H9 (cell line): ENCODE data around the gene STK17B. TPM values are rescaled to one million over a fixed set of nuclear protein-coding genes. Genes with fewer than 3 reads are reported as not detected.

Experiments
- DNase-seq: peaks from one replicate; pipeline ENCODE4 v3.0.0-alpha.2; 2017
- H2AFZ ChIP-seq: one replicate; pipeline ENCODE4 v1.6.1; 2013; ENCODE audit warnings: mild to moderate bottlenecking, low read length, control low read depth, moderate library complexity
- H2AK5ac ChIP-seq: 2 replicates; pipeline ENCODE4 v1.6.1; 2013; ENCODE audit warnings: low read length, control low read depth, mixed read lengths; ENCODE audit not compliant: insufficient read length
- H2BK120ac ChIP-seq: one replicate; pipeline ENCODE4 v1.6.1; 2013; ENCODE audit warnings: low read depth, mild to moderate bottlenecking, low read length, control low read depth, inconsistent platforms; ENCODE audit not compliant: poor library complexity, severe bottlenecking
- H2BK12ac ChIP-seq: 2 replicates; pipeline ENCODE4 v1.6.1; 2013; ENCODE audit warnings: low read length, control low read depth, mixed read lengths, low read depth; ENCODE audit not compliant: insufficient read length
- H2BK15ac ChIP-seq: 2 replicates; pipeline ENCODE4 v1.6.1; 2013; ENCODE audit warnings: low read depth, low read length, control low read depth
- H2BK20ac ChIP-seq: one replicate; pipeline ENCODE4 v1.6.1; 2013; ENCODE audit warnings: low read depth, mild to moderate bottlenecking, low read length, control low read depth, inconsistent platforms; ENCODE audit not compliant: poor library complexity, severe bottlenecking
- H2BK5ac ChIP-seq: 2 replicates; pipeline ENCODE4 v1.6.1; 2013; ENCODE audit warnings: low read length, control low read depth, mixed read lengths; ENCODE audit not compliant: insufficient read length
- H3K14ac ChIP-seq: 2 replicates; pipeline ENCODE4 v1.6.1; 2013; ENCODE audit warnings: low read length, control low read depth; ENCODE audit not compliant: insufficient read depth
- H3K18ac ChIP-seq: 2 replicates; pipeline ENCODE4 v1.6.1; 2013; ENCODE audit warnings: low read depth, mild to moderate bottlenecking, mixed read lengths, low read length, control low read depth; ENCODE audit not compliant: insufficient read length
- H3K23ac ChIP-seq: 2 replicates; pipeline ENCODE4 v1.6.1; 2013; ENCODE audit warnings: low read length, control low read depth, mixed read lengths, low read depth; ENCODE audit not compliant: insufficient read length
- H3K23me2 ChIP-seq: 2 replicates; pipeline ENCODE4 v1.6.1; 2013; ENCODE audit warnings: low read depth, mild to moderate bottlenecking, mixed read lengths, low read length, control low read depth; ENCODE audit not compliant: insufficient read length, poor library complexity, severe bottlenecking
- H3K27ac ChIP-seq: 2 replicates; pipeline ENCODE4 v1.5.1; 2013; ENCODE audit warnings: low read length, control low read depth, mixed read lengths, low read depth; ENCODE audit not compliant: insufficient read length
- H3K27me3 ChIP-seq: 2 replicates; pipeline ENCODE4 v1.6.1; 2013; ENCODE audit warnings: low read length, control low read depth, inconsistent platforms; ENCODE audit not compliant: insufficient read depth
- H3K4ac ChIP-seq: 2 replicates; pipeline ENCODE4 v1.6.1; 2013; ENCODE audit warnings: low read depth, mild to moderate bottlenecking, control low read depth, inconsistent platforms, low read length, moderate library complexity
- H3K4me1 ChIP-seq: 2 replicates; pipeline ENCODE4 v1.6.1; 2013; ENCODE audit warnings: low read length, control low read depth, inconsistent platforms; ENCODE audit not compliant: insufficient read depth
- H3K4me2 ChIP-seq: 2 replicates; pipeline ENCODE4 v1.6.1; 2013; ENCODE audit warnings: low read length, control low read depth, mixed read lengths; ENCODE audit not compliant: insufficient read length, insufficient read depth
- H3K56ac ChIP-seq: 2 replicates; pipeline ENCODE4 v1.6.1; 2013; ENCODE audit warnings: low read depth, mild to moderate bottlenecking, mixed read lengths, low read length, control low read depth; ENCODE audit not compliant: insufficient read length
- H3K79me1 ChIP-seq: 2 replicates; pipeline ENCODE4 v1.6.1; 2013; ENCODE audit warnings: low read depth, mild to moderate bottlenecking, moderate library complexity, low read length, control low read depth, inconsistent platforms; ENCODE audit not compliant: insufficient read depth, poor library complexity, severe bottlenecking
- H3K79me2 ChIP-seq: 2 replicates; pipeline ENCODE4 v1.6.1; 2013; ENCODE audit warnings: low read length, control low read depth, inconsistent platforms; ENCODE audit not compliant: insufficient read depth
- H3K9ac ChIP-seq: 2 replicates; pipeline ENCODE4 v1.6.1; 2013; ENCODE audit warnings: low read length, control low read depth, mixed read lengths; ENCODE audit not compliant: insufficient read length; ENCODE audit errors: extremely low read depth
- H3K9me3 ChIP-seq: one replicate; pipeline ENCODE4 v1.6.1; 2013; ENCODE audit warnings: low read depth, low read length, inconsistent platforms; ENCODE audit not compliant: control insufficient read depth
- H3T11ph ChIP-seq: one replicate; pipeline ENCODE4 v1.6.1; 2013; ENCODE audit warnings: mild to moderate bottlenecking, low read length, control low read depth, inconsistent platforms
- H4K20me1 ChIP-seq: one replicate; pipeline ENCODE4 v1.6.1; 2013; ENCODE audit not compliant: control insufficient read depth, insufficient read length, insufficient read depth
- H4K5ac ChIP-seq: 2 replicates; pipeline ENCODE4 v1.6.1; 2013; ENCODE audit warnings: low read depth, mild to moderate bottlenecking, mixed read lengths, low read length, control low read depth; ENCODE audit not compliant: insufficient read length
- H4K8ac ChIP-seq: replicated peaks from 2 replicates; pipeline ENCODE4 v1.6.1; 2013; ENCODE audit warnings: low read length, control low read depth, mixed read lengths, low read depth; ENCODE audit not compliant: insufficient read length
- H4K91ac ChIP-seq: 2 replicates; pipeline ENCODE4 v1.6.1; 2013; ENCODE audit warnings: low read depth, mild to moderate bottlenecking, moderate library complexity, mixed read lengths, low read length, control low read depth; ENCODE audit not compliant: insufficient read length
- H3K27ac Mint-ChIP-seq, 3 experiments: 2 replicates in 2 of 3; 3 replicates in 1 of 3; pipeline ENCODE4 v1.8.0; 2020 to 2021; ENCODE audit warnings: mixed read lengths in 3 of 3, mild to moderate bottlenecking in 1 of 3, moderate library complexity in 1 of 3
- H3K27me3 Mint-ChIP-seq: 2 replicates; pipeline ENCODE4 v1.8.0; 2021; ENCODE audit warnings: low read depth, mild to moderate bottlenecking, moderate library complexity, mixed read lengths
- H3K36me3 Mint-ChIP-seq, 3 experiments: 2 replicates in 2 of 3; 3 replicates in 1 of 3; pipeline ENCODE4 v1.8.0; 2020 to 2021; ENCODE audit warnings: low read depth in 3 of 3, mixed read lengths in 3 of 3; ENCODE audit not compliant: insufficient read depth in 1 of 3
- H3K4me1 Mint-ChIP-seq, 2 experiments: 2 replicates each; pipeline ENCODE4 v1.8.0; 2020; ENCODE audit warnings: mixed read lengths in 2 of 2
- H3K4me3 Mint-ChIP-seq, 2 experiments: 2 replicates in 1 of 2; 3 replicates in 1 of 2; pipeline ENCODE4 v1.8.0; 2020 to 2021; ENCODE audit warnings: mild to moderate bottlenecking in 2 of 2, mixed read lengths in 2 of 2, moderate library complexity in 1 of 2
- H3K9me3 Mint-ChIP-seq, 2 experiments: 2 replicates in 1 of 2; 3 replicates in 1 of 2; pipeline ENCODE4 v1.8.0; 2020; ENCODE audit warnings: mild to moderate bottlenecking in 2 of 2, mixed read lengths in 2 of 2, moderate library complexity in 1 of 2
- WGBS: extraction: QIAGEN DNeasy Blood & Tissue Kit; methylation state at CpG from one replicate; pipeline ENCODE4 v1.1.7; 2013; ENCODE audit warnings: missing lambda C conversion rate, low lambda C conversion rate, mixed read lengths; ENCODE audit not compliant: insufficient read length; ENCODE audit errors: extremely low coverage; 5-methylcytosine and 5-hydroxymethylcytosine counted together
- total RNA-seq: library from RNA; stranded (reverse); gene quantifications from 2 replicates; pipeline ENCODE4 v1.2.1, GENCODE V29; 2021
- TF ChIP-seq, protein P1 (sequence below): fragments of 200-600 bp; sonication (generic); conservative IDR thresholded peaks from 3 replicates; pipeline ENCODE4 v1.8.0; 2021; ENCODE audit warnings: antibody characterized with exemption, mild to moderate bottlenecking

The STK17B gene
- total RNA-seq, 1 experiment from 2014 or later, result 6.1 TPM

- no peak overlapping the region for H4K91ac ChIP-seq
- H2BK5ac ChIP-seq, result no peak overlapping the region
- H3K4me2 ChIP-seq, result peak overlapping the region; percentile 97
- no peak overlapping the region for H2BK20ac ChIP-seq
- no peak overlapping the region for H2AK5ac ChIP-seq
- Mint-ChIP-seq H3K36me3 (no peaks in the 10 kb centered on the region), H3K4me3 (peak overlapping the region; percentile 76 to 81), H3K27ac (no peak overlapping the region), H3K9me3 (no peaks in the 10 kb centered on the region), H3K4me1 (peaks cover 31 to 40% of the 10 kb centered on the region in 2 experiments), H3K27me3 (peaks cover 23% of the 10 kb centered on the region)
- H2BK12ac ChIP-seq, result no peak overlapping the region
- no peaks in the 10 kb centered on the region for H3K79me1 ChIP-seq
- H3K27me3 ChIP-seq, result no peaks in the 10 kb centered on the region
- H2BK120ac ChIP-seq, result no peak overlapping the region
- no peak overlapping the region for H3K56ac ChIP-seq
- H3K18ac ChIP-seq, result no peak overlapping the region
- H3K23ac ChIP-seq, result no peak overlapping the region
- no peak overlapping the region for H4K8ac ChIP-seq
- no peak overlapping the region for H2BK15ac ChIP-seq
- no peak overlapping the region for H4K5ac ChIP-seq
- WGBS, result no CpG with 5 or more reads among the region's 11 CpGs
- H3K4me1 ChIP-seq, result peaks cover 5% of the 10 kb centered on the region; the same call in 1 of the 2 replicates
- H3K4ac ChIP-seq, result no peak overlapping the region
- TF ChIP-seq, protein P1, sequence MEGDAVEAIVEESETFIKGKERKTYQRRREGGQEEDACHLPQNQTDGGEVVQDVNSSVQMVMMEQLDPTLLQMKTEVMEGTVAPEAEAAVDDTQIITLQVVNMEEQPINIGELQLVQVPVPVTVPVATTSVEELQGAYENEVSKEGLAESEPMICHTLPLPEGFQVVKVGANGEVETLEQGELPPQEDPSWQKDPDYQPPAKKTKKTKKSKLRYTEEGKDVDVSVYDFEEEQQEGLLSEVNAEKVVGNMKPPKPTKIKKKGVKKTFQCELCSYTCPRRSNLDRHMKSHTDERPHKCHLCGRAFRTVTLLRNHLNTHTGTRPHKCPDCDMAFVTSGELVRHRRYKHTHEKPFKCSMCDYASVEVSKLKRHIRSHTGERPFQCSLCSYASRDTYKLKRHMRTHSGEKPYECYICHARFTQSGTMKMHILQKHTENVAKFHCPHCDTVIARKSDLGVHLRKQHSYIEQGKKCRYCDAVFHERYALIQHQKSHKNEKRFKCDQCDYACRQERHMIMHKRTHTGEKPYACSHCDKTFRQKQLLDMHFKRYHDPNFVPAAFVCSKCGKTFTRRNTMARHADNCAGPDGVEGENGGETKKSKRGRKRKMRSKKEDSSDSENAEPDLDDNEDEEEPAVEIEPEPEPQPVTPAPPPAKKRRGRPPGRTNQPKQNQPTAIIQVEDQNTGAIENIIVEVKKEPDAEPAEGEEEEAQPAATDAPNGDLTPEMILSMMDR, result no peak
- no peak overlapping the region for H3K14ac ChIP-seq
- H3K79me2 ChIP-seq, result peaks cover 1% of the 10 kb centered on the region; the same call in 1 of the 2 replicates
- peak overlapping the region; percentile 82 for H2AFZ ChIP-seq
- H3K9ac ChIP-seq, result peak overlapping the region; percentile 43
- H3K9me3 ChIP-seq, result no peaks in the 10 kb centered on the region
- peaks cover 11% of the 10 kb centered on the region for H3K23me2 ChIP-seq
- no peak overlapping the region for H3T11ph ChIP-seq
- H3K27ac ChIP-seq, result no peak overlapping the region
- H4K20me1 ChIP-seq, result no peaks in the 10 kb centered on the region
- DNase-seq, result no peak
Measured at GRCh38 chr2:196171946-196172345, 568 bp upstream of the STK17B start.
